Measurements from ENCODE around the gene SLC22A5. TPM values are rescaled to one million over a fixed set of nuclear protein-coding genes. Genes with fewer than 3 reads are reported as not detected.
"Not testable (repeated sequence)": the region's sequence is repeated elsewhere in the genome, so short reads cannot be mapped to it uniquely, and the experiment has no call there.

Gene SLC22A5
- total RNA-seq, 1 experiment from 2014 or later, result 3.7 TPM

- peak; percentile 99 for DNase-seq (ENCODE audit: low read depth)
Measured at GRCh38 chr5:132387640-132388117, 18.2 kb downstream of the SLC22A5 start.

DNA sequence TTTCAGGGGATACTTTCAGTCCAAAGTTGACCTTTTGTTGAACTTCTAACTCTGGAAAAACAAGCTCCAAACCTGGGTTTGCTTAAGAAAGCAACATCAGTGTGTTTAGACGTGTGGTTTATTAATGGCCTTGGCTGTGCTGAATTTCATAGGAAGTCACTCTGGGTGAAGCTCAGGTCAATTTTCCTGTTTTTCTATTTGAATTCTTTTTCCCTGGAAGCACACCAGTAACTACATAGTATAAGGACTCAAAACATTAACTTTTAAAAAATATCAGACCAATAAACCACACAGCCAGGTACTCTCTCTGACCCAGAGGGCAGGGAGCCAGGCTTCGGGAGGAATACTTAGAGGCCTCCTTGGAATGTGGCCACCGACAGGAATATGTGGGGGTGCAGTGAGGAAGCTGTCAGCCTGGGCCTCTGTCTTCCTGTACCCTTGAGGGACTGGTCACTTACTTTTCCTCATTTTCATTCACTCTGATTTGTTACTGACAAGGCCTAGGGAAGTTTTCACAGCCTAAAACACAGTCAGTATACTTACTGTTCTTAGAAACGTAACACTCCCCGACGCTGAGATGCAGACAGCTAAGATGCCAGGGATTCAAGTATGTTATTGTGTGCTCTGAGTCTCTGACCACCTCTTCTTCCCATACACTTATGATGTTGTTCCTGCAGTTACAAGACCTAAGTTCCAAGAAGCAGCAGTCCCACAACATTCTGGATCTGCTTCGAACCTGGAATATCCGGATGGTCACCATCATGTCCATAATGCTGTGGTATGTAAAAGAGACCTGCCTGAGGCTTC lies 18.9 kb downstream of the SLC22A5 start:
- peak; percentile 86 for DNase-seq (ENCODE audit: low read depth)

- DNase-seq (ENCODE audit: low read depth), result no peak
Measured at GRCh38 chr5:132389051-132389331, 19.5 kb downstream of the SLC22A5 start.

DNA sequence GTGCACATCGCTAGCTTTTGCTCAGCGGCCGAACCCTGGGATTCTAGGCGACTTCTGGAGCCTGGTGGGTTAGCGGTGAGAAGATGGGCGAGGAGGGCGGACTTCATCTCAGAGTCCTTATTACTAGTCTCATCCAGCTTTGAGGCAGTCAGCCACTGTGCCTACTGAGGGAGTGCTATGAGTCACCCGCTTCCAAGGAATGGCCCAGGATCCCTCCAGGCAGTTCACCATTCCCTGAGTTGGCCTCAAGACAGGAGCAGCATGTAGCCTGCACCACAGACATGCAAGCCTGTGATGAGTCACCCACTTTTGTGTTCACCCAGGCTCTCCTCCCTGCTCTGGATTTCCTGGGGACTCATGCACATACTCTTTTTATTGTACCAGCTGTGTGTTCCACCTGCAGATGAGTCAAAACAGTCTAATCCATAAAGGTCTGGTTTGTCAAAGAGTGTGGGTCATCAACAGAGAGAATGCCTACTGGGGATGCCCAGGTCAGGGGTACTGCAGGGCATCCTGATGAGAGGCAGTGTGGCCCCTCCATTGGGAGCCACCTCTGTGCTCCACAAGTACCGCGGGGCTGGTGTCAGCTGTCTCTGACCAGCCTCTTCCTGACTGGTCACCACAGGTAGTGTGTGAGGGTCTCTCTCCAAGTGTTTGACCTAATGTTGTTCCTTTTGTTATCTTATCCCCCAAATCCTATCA lies 20.2 kb downstream of the SLC22A5 start:
- peak; percentile 100 for DNase-seq (ENCODE audit: low read depth)

- DNase-seq (ENCODE audit: low read depth), result no peak
Measured at GRCh38 chr5:132391247-132391646, 21.7 kb downstream of the SLC22A5 start.

DNA sequence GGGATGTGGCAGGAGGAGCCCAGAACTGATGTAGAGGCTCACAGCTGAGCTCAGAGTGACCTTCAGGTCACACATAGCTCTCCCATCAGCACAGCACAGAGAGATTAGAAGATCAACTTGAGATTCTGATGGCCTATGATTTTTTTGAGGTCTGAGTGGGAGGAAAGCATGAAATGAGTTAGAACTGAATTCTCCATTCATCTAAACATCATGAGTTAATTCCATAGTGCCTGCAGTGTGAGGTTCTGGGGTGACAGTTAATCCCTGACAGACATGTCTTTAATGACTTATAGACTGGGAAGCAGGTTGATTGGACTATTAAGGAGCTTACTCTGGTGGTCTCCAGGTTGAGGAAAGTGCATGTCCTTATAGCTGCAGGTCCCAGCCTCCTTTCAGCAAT lies 22.4 kb downstream of the SLC22A5 start:
- DNase-seq (ENCODE audit: low read depth), result no peak

DNA sequence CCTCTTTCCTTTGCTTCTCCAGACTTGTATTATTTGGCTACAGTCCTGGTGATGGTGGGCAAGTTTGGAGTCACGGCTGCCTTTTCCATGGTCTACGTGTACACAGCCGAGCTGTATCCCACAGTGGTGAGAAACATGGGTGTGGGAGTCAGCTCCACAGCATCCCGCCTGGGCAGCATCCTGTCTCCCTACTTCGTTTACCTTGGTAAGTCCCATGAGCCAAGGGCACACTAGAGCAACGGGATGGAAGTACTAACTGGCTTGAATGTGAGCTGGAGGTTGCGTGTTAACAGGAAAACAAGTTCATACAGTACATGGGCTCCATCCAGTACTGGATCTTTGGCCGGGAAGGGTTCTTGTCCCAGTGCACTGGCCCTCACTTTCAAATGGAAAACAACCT lies 22.9 kb downstream of the SLC22A5 start:
- DNase-seq (ENCODE audit: low read depth), result no peak

GRCh38 chr5:132392978-132393825 lies 23.7 kb downstream of the SLC22A5 start:
- no peak for DNase-seq (ENCODE audit: low read depth)

- DNase-seq (ENCODE audit: low read depth), result no peak
Measured at GRCh38 chr5:132394667-132395259, 25.3 kb downstream of the SLC22A5 start.

DNA sequence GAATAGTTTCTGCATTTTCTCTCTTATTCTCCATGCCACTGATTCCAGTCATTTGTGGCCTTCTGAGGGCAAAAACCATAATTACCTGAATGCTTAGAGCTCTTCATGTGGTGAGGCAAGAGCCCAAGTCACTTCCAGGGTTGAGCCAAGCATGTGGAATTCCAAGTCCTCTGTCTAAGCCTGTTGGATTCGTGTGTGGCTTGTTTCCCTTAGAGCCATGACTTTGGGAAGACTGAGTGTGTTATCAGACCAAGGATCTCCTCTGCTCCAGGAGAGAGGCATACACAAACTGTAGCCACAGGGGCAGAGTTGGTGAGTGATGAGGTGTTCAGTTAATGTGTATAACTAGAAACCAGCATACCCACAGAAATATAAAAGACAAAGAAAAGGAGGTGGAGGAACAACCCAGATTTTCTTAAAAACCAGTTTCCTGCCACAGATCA lies 27.1 kb downstream of the SLC22A5 start:
- peak; percentile 86 for DNase-seq (ENCODE audit: low read depth)

- DNase-seq (ENCODE audit: low read depth), result no peak
Measured at GRCh38 chr5:132397224-132397623, 27.7 kb downstream of the SLC22A5 start.

- not testable (repeated sequence) for DNase-seq (ENCODE audit: low read depth)
Measured at GRCh38 chr5:132397936-132398675, 28.6 kb downstream of the SLC22A5 start.

GRCh38 chr5:132404041-132404440 lies 34.5 kb downstream of the SLC22A5 start:
- DNase-seq (ENCODE audit: low read depth), result not testable (repeated sequence)

- no peak for DNase-seq (ENCODE audit: low read depth)
Measured at GRCh38 chr5:132405646-132406045, 36.1 kb downstream of the SLC22A5 start.

DNA sequence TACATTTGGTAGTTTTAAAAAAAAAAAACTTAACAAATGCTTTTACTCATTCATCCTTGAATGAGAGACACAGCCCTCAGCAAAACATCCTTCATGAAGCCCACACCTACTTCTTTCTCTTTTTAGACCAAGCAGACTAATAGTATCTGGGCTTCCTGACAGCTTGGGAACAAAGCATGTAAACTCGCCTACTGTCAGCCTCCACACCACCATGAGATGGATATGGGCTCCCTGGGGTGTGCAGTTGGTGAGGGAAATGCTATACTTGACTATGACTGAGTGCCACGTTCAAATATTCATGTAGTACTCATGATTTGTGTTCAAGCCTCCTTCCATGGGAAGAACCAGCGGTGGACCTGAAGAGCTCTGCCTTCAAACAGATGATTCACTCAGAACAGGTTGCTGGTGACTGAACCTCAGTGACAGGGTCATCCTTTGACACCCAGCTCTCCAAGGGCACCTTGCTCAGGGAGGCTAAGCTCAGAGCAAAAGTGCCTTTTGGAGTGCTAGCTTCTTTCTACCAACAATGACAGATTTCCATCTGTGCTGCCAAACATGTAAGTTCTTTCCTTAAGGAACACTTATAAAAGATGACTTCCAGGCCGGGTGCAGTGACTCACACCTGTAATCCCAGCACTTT lies 36.8 kb downstream of the SLC22A5 start:
- no peak for DNase-seq (ENCODE audit: low read depth)

DNA sequence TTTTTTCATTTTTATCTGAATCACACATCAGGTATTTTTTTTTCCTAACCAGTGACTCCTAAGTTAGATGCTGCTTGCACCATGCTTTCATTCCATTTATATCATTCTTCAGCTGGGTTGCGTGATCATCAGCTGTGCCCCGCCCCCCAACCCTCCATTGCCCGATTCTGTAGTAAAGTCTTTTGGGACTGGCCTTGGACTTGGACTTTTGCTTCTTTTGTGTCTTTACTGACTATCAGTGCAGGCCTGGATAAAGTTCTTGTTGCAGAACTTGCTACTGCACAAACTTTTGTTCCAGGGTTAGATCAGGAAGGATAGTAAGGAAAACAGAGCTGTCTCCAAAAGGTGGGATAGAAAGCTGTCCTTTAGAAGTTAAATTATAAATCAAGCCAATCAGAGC lies 38.5 kb downstream of the SLC22A5 start:
- DNase-seq (ENCODE audit: low read depth), result no peak

GRCh38 chr5:132408456-132408855 lies 38.9 kb downstream of the SLC22A5 start:
- DNase-seq (ENCODE audit: low read depth), result no peak

- no peak for DNase-seq (ENCODE audit: low read depth)
Measured at GRCh38 chr5:132408965-132409364, 39.5 kb downstream of the SLC22A5 start.

- peak; percentile 77 for DNase-seq (ENCODE audit: low read depth)
Measured at GRCh38 chr5:132410451-132411303, 41.2 kb downstream of the SLC22A5 start.

All from M059J (cell line).